ENCODE results near the gene ONECUT3. TPM values are rescaled to one million over a fixed set of nuclear protein-coding genes. Genes with fewer than 3 reads are reported as not detected.

Gene ONECUT3
- total and polyA plus RNA-seq, 9 of the 15 experiments (the other 6 are each of a cell fraction or from before 2014, with no cell fraction given) = not detected

GRCh38 chr19:1752009-1752756, 1.1 kb upstream of the ONECUT3 start:
- ChIA-PET CTCF (ENCODE audit: low intra/inter-chr PET ratio) (no interaction called here), POLR2A (no interaction called here)
- H3K27ac ChIP-seq (ENCODE audit: extremely low read depth, low read depth, low read length) = no peak overlapping the region
- no peak for ATAC-seq
- H3K4me1 ChIP-seq (replicated peaks in 1 of 2; ENCODE audit: control insufficient read depth in 2 of 2, insufficient read depth in 2 of 2, low read length in 2 of 2) = peaks cover 8 to 77% of the 10 kb centered on the region in 2 experiments; a peak in 3 of 5 replicates
- peaks cover 20 to 28% of the 10 kb centered on the region in 2 experiments; a peak in 4 of 5 replicates for H3K27me3 ChIP-seq (ENCODE audit: control insufficient read depth in 2 of 2, insufficient read depth in 2 of 2, low read length in 2 of 2)
- no peaks in the 10 kb centered on the region for H3K9me1 ChIP-seq (ENCODE audit: control insufficient read depth, insufficient read depth, low read length)
- no peaks in the 10 kb centered on the region; the same call in 1 of the 2 replicates for H4K20me1 ChIP-seq (replicated peaks; ENCODE audit: control insufficient read depth, insufficient read depth, low read length)
- no peak overlapping the region for H3K4me3 ChIP-seq
- no peak overlapping the region for H3K4me2 ChIP-seq (ENCODE audit: insufficient read depth, low read length)
- no peaks in the 10 kb centered on the region for H3K9me3 ChIP-seq (replicated peaks; ENCODE audit: control insufficient read depth, insufficient read depth, low read depth, low read length)
- intact Hi-C loops (cut with micrococcal nuclease) = no loop called here
- FAIRE-seq = no peak
- no peak overlapping the region for H2AFZ ChIP-seq (ENCODE audit: low read depth, low read length)
- BruUV-seq (replicated peaks) = no TSS peak
- no peak overlapping the region for H3K9ac ChIP-seq (ENCODE audit: insufficient read depth in 1 of 2, low read depth in 2 of 2, low read length in 2 of 2)
- DNase-seq (ENCODE audit: extremely low read depth in 1 of 4, low spot score in 3 of 4) = no peak
- TF ChIP-seq CBFB (CRISPR knock-in tag; IDR thresholded peaks at IDR 0.05) (no peak), ZSCAN29 (IDR thresholded peaks at IDR 0.05) (peak; percentile 89), SPI1 (IDR thresholded peaks at IDR 0.05; ENCODE audit: borderline replicate concordance, low read depth, low read length) (peak; percentile 72), BCOR (IDR thresholded peaks at IDR 0.05) (0 out of 2 replicates have a peak, but pooled peaks have one; percentile 9), CEBPG (CRISPR knock-in tag; IDR thresholded peaks at IDR 0.05) (peak; percentile 43; the same call in 1 of the 2 replicates), CEBPG (tag; conservative IDR thresholded peaks at IDR 0.05 in 1 of 2, IDR thresholded peaks at IDR 0.05 in 1 of 2) (no peak), ZNF584 (CRISPR knock-in tag; IDR thresholded peaks at IDR 0.05; ENCODE audit: low read depth) (no peak), NRF1 (conservative IDR thresholded peaks at IDR 0.05 in 1 of 2, IDR thresholded peaks at IDR 0.05 in 1 of 2) (no peak), SAP30 (IDR thresholded peaks at IDR 0.05; ENCODE audit: borderline replicate concordance, insufficient read depth, low read depth, low read length, poor library complexity, severe bottlenecking) (no peak)
- no peaks in the 10 kb centered on the region for H3K79me2 ChIP-seq (ENCODE audit: control insufficient read depth, insufficient read depth, low read length)
- H3K36me3 ChIP-seq (ENCODE audit: control insufficient read depth, insufficient read depth, low read length) = no peaks in the 10 kb centered on the region
- WGBS (ENCODE audit: insufficient coverage, low coverage, missing lambda C conversion rate) = 6% methylated on average over 11 of the region's 16 CpGs
- in situ Hi-C loops (cut with MboI) = no loop called here
